ENCODE results near the gene CNTN4.
"Not testable (repeated sequence)": the region's sequence is repeated elsewhere in the genome, so short reads cannot be mapped to it uniquely, and the experiment has no call there.

Gene CNTN4

GRCh38 chr3:2984831-2985220 is 886.2 kb downstream of the CNTN4 start:
- WGBS, 2 donors (ENCODE audit: extremely low coverage in 2 of 2, insufficient read length in 2 of 2, insufficient replicate concordance in 1 of 2), result 100% methylated on average over 1 of the region's 2 CpGs; no CpG with 5 or more reads in 1 of the 2 donors
- H2AK5ac ChIP-seq (ENCODE audit: low read depth, low read length), result no peak overlapping the region
- no peak for DNase-seq (ENCODE audit: low spot score)

GRCh38 chr3:2985479-2985878 is 886.8 kb downstream of the CNTN4 start:
- WGBS, 2 donors (ENCODE audit: extremely low coverage in 2 of 2, insufficient read length in 2 of 2, insufficient replicate concordance in 1 of 2), result no CpG with 5 or more reads among the region's 5 CpGs

More at GRCh38 chr3:2984831-2985220, 886.2 kb downstream of the CNTN4 start:
- Histone ChIP-seq H2BK5ac (ENCODE audit: low read length) (no peak overlapping the region), H3K23ac (ENCODE audit: low read depth, low read length, poor library complexity) (no peak overlapping the region), H3K18ac (ENCODE audit: low read length) (no peak overlapping the region), H3K4me3 (ENCODE audit: low read length in 2 of 2) (no peak overlapping the region), H3K9me3 (replicated peaks in 1 of 2; ENCODE audit: control insufficient read depth in 2 of 2, insufficient read depth in 1 of 2, low read depth in 1 of 2, low read length in 2 of 2) (no peaks in the 10 kb centered on the region), H2BK15ac (ENCODE audit: low read length) (no peak overlapping the region), H4K91ac (ENCODE audit: low read depth, low read length, poor library complexity) (no peak overlapping the region), H2BK120ac (ENCODE audit: low read depth, low read length) (no peak overlapping the region), H3K4me2 (ENCODE audit: insufficient read depth, low read length, poor library complexity, severe bottlenecking) (no peak overlapping the region), H3K14ac (ENCODE audit: low read length) (no peak overlapping the region), H3K9ac (ENCODE audit: low read depth, low read length, poor library complexity) (no peak overlapping the region), H2BK12ac (ENCODE audit: low read length) (no peak overlapping the region), H2AFZ (ENCODE audit: low read length) (no peak overlapping the region), H3K4me1 (ENCODE audit: control insufficient read depth in 2 of 2, insufficient read depth in 1 of 2, low read depth in 1 of 2, low read length in 2 of 2) (no peaks in the 10 kb centered on the region), H3K36me3 (replicated peaks in 1 of 2; ENCODE audit: control insufficient read depth in 2 of 2, insufficient read depth in 2 of 2, low read length in 2 of 2) (no peaks in the 10 kb centered on the region), H4K8ac (ENCODE audit: low read depth, low read length) (no peak overlapping the region), H3K79me1 (ENCODE audit: low read depth, low read length) (no peaks in the 10 kb centered on the region), H3K27ac (replicated peaks; ENCODE audit: low read length) (no peak overlapping the region), H3K27me3 (ENCODE audit: control insufficient read depth in 3 of 3, insufficient read depth in 3 of 3, low read depth in 1 of 3, low read length in 3 of 3) (no peaks in the 10 kb centered on the region), H3K4ac (ENCODE audit: low read length) (no peak overlapping the region)

GRCh38 chr3:2992534-2992933 is 893.9 kb downstream of the CNTN4 start:
- Histone ChIP-seq H2AFZ (ENCODE audit: low read length) (no peak overlapping the region), H4K8ac (ENCODE audit: low read depth, low read length) (no peak overlapping the region), H2BK12ac (ENCODE audit: low read length) (no peak overlapping the region), H3K9ac (ENCODE audit: low read depth, low read length, poor library complexity) (no peak overlapping the region), H3K4me3 (ENCODE audit: low read length in 2 of 2) (no peak overlapping the region), H3K27ac (replicated peaks; ENCODE audit: low read length) (no peak overlapping the region), H2AK5ac (ENCODE audit: low read depth, low read length) (no peak overlapping the region), H3K36me3 (replicated peaks in 1 of 2; ENCODE audit: control insufficient read depth in 2 of 2, insufficient read depth in 2 of 2, low read length in 2 of 2) (no peaks in the 10 kb centered on the region), H2BK120ac (ENCODE audit: low read depth, low read length) (no peak overlapping the region), H3K4me1 (ENCODE audit: control insufficient read depth in 2 of 2, insufficient read depth in 1 of 2, low read depth in 1 of 2, low read length in 2 of 2) (no peaks in the 10 kb centered on the region), H2BK5ac (ENCODE audit: low read length) (no peak overlapping the region), H3K14ac (ENCODE audit: low read length) (no peak overlapping the region), H3K79me1 (ENCODE audit: low read depth, low read length) (no peaks in the 10 kb centered on the region), H4K91ac (ENCODE audit: low read depth, low read length, poor library complexity) (no peak overlapping the region), H3K4ac (ENCODE audit: low read length) (no peak overlapping the region), H3K18ac (ENCODE audit: low read length) (no peak overlapping the region), H2BK15ac (ENCODE audit: low read length) (no peak overlapping the region), H3K4me2 (ENCODE audit: insufficient read depth, low read length, poor library complexity, severe bottlenecking) (no peak overlapping the region), H3K9me3 (replicated peaks in 1 of 2; ENCODE audit: control insufficient read depth in 2 of 2, insufficient read depth in 1 of 2, low read depth in 1 of 2, low read length in 2 of 2) (no peaks in the 10 kb centered on the region), H3K23ac (ENCODE audit: low read depth, low read length, poor library complexity) (no peak overlapping the region), H3K27me3 (ENCODE audit: control insufficient read depth in 3 of 3, insufficient read depth in 3 of 3, low read depth in 1 of 3, low read length in 3 of 3) (no peaks in the 10 kb centered on the region)
- no CpG with 5 or more reads among the region's 2 CpGs for WGBS, 2 donors (ENCODE audit: extremely low coverage in 2 of 2, insufficient read length in 2 of 2, insufficient replicate concordance in 1 of 2)
- no peak for DNase-seq (ENCODE audit: low spot score)

More at GRCh38 chr3:2985479-2985878, 886.8 kb downstream of the CNTN4 start:
- Histone ChIP-seq H3K4me3 (ENCODE audit: low read length in 2 of 2) (no peak overlapping the region), H2BK120ac (ENCODE audit: low read depth, low read length) (no peak overlapping the region), H2BK12ac (ENCODE audit: low read length) (no peak overlapping the region), H3K9ac (ENCODE audit: low read depth, low read length, poor library complexity) (no peak overlapping the region), H3K4me1 (ENCODE audit: control insufficient read depth in 2 of 2, insufficient read depth in 1 of 2, low read depth in 1 of 2, low read length in 2 of 2) (no peaks in the 10 kb centered on the region), H3K36me3 (replicated peaks in 1 of 2; ENCODE audit: control insufficient read depth in 2 of 2, insufficient read depth in 2 of 2, low read length in 2 of 2) (no peaks in the 10 kb centered on the region), H3K4me2 (ENCODE audit: insufficient read depth, low read length, poor library complexity, severe bottlenecking) (no peak overlapping the region), H3K27me3 (ENCODE audit: control insufficient read depth in 3 of 3, insufficient read depth in 3 of 3, low read depth in 1 of 3, low read length in 3 of 3) (no peaks in the 10 kb centered on the region), H3K4ac (ENCODE audit: low read length) (no peak overlapping the region), H4K91ac (ENCODE audit: low read depth, low read length, poor library complexity) (no peak overlapping the region), H4K8ac (ENCODE audit: low read depth, low read length) (no peak overlapping the region), H3K27ac (replicated peaks; ENCODE audit: low read length) (no peak overlapping the region), H2AFZ (ENCODE audit: low read length) (no peak overlapping the region), H3K79me1 (ENCODE audit: low read depth, low read length) (no peaks in the 10 kb centered on the region), H2BK15ac (ENCODE audit: low read length) (no peak overlapping the region), H3K23ac (ENCODE audit: low read depth, low read length, poor library complexity) (no peak overlapping the region), H3K14ac (ENCODE audit: low read length) (no peak overlapping the region), H3K9me3 (replicated peaks in 1 of 2; ENCODE audit: control insufficient read depth in 2 of 2, insufficient read depth in 1 of 2, low read depth in 1 of 2, low read length in 2 of 2) (no peaks in the 10 kb centered on the region), H3K18ac (ENCODE audit: low read length) (no peak overlapping the region), H2BK5ac (ENCODE audit: low read length) (no peak overlapping the region), H2AK5ac (ENCODE audit: low read depth, low read length) (no peak overlapping the region)
- DNase-seq (ENCODE audit: low spot score), result no peak

- H4K91ac ChIP-seq (ENCODE audit: low read depth, low read length, poor library complexity); H3K27ac ChIP-seq (replicated peaks; ENCODE audit: low read length); H3K18ac ChIP-seq (ENCODE audit: low read length); H3K79me1 ChIP-seq (ENCODE audit: low read depth, low read length); H2BK15ac ChIP-seq (ENCODE audit: low read length); H2BK5ac ChIP-seq (ENCODE audit: low read length); H3K36me3 ChIP-seq (replicated peaks in 1 of 2; ENCODE audit: control insufficient read depth in 2 of 2, insufficient read depth in 2 of 2, low read length in 2 of 2); H3K4ac ChIP-seq (ENCODE audit: low read length); H2AFZ ChIP-seq (ENCODE audit: low read length); H2BK12ac ChIP-seq (ENCODE audit: low read length); H3K4me2 ChIP-seq (ENCODE audit: insufficient read depth, low read length, poor library complexity, severe bottlenecking); H2BK120ac ChIP-seq (ENCODE audit: low read depth, low read length); H3K4me3 ChIP-seq (ENCODE audit: low read length in 2 of 2); H3K4me1 ChIP-seq (ENCODE audit: control insufficient read depth in 2 of 2, insufficient read depth in 1 of 2, low read depth in 1 of 2, low read length in 2 of 2); H3K9ac ChIP-seq (ENCODE audit: low read depth, low read length, poor library complexity); H2AK5ac ChIP-seq (ENCODE audit: low read depth, low read length); H3K14ac ChIP-seq (ENCODE audit: low read length); H3K27me3 ChIP-seq (ENCODE audit: control insufficient read depth in 3 of 3, insufficient read depth in 3 of 3, low read depth in 1 of 3, low read length in 3 of 3); H4K8ac ChIP-seq (ENCODE audit: low read depth, low read length); DNase-seq (ENCODE audit: low spot score); H3K23ac ChIP-seq (ENCODE audit: low read depth, low read length, poor library complexity); H3K9me3 ChIP-seq (replicated peaks in 1 of 2; ENCODE audit: control insufficient read depth in 2 of 2, insufficient read depth in 1 of 2, low read depth in 1 of 2, low read length in 2 of 2): not testable (repeated sequence)
- no CpG with 5 or more reads among the region's 5 CpGs for WGBS, 2 donors (ENCODE audit: extremely low coverage in 2 of 2, insufficient read length in 2 of 2, insufficient replicate concordance in 1 of 2)
Measured at GRCh38 chr3:2993130-2993529, 894.5 kb downstream of the CNTN4 start.

Measured in neuronal stem cell (in vitro differentiated cells).